IPS-15b (cell line): ENCODE measurements around the gene BROX.

Experiments
- H3K27me3 ChIP-seq: one replicate; pipeline ENCODE4 v1.6.1; 2013; ENCODE audit warnings: low read length; ENCODE audit not compliant: control insufficient read depth, insufficient read depth
- H3K36me3 ChIP-seq: one replicate; pipeline ENCODE4 v1.6.1; 2013; ENCODE audit warnings: low read length; ENCODE audit not compliant: control insufficient read depth, insufficient read depth
- H3K4me1 ChIP-seq: one replicate; pipeline ENCODE4 v1.6.1; 2013; ENCODE audit warnings: mild to moderate bottlenecking, low read length; ENCODE audit not compliant: control insufficient read depth, insufficient read depth
- H3K4me3 ChIP-seq: one replicate; pipeline ENCODE4 v1.5.1; 2013; ENCODE audit warnings: low read depth, low read length
- H3K9ac ChIP-seq: one replicate; pipeline ENCODE4 v1.6.1; 2013; ENCODE audit warnings: low read depth, mild to moderate bottlenecking, low read length
- H3K9me3 ChIP-seq: one replicate; pipeline ENCODE4 v1.6.1; 2013; ENCODE audit warnings: mild to moderate bottlenecking, low read length; ENCODE audit not compliant: control insufficient read depth, insufficient read depth

BROX gene

GRCh38 chr1:222784371-222784770 lies 72.0 kb downstream of the BROX start:
- Histone ChIP-seq H3K9ac (no peak overlapping the region), H3K4me1 (no peaks in the 10 kb centered on the region), H3K4me3 (no peak overlapping the region), H3K36me3 (no peaks in the 10 kb centered on the region), H3K9me3 (no peaks in the 10 kb centered on the region), H3K27me3 (peaks cover 3% of the 10 kb centered on the region)
